MCF 10A (cell line): ENCODE results near the gene PCDHA4. TPM values are rescaled to one million over a fixed set of nuclear protein-coding genes. Genes with fewer than 3 reads are reported as not detected.
"Not testable (repeated sequence)": the region's sequence is repeated elsewhere in the genome, so short reads cannot be mapped to it uniquely, and the experiment has no call there.

Source experiments
- BruUV-seq: library from RNA; stranded (reverse); fragments of 400-500 nt; replicated peaks from 2 replicates; lab custom pipeline; 2021; lab: Mats Ljungman, UMichigan
- CTCF ChIA-PET: fragments of 300-600 bp; sonication (Branson Sonifier 250); formaldehyde crosslinking; extraction: SDS; loops from one replicate; lab custom pipeline; 2021; ENCODE audit warnings: antibody characterized with exemption, inconsistent platforms; lab: Yijun Ruan, JAX
- POLR2A ChIA-PET: fragments of 300-600, 350-650 bp; sonication (Branson Sonifier 250); formaldehyde crosslinking; extraction: SDS; loops from one replicate; lab custom pipeline; 2020; ENCODE audit warnings: antibody characterized with exemption, inconsistent platforms; lab: Yijun Ruan, JAX
- DNase-seq: peaks from one replicate; pipeline ENCODE4 v3.0.0-alpha.2; 2018; ENCODE audit not compliant: unreplicated experiment
- H3K27ac Mint-ChIP-seq: one replicate; pipeline ENCODE4 v1.8.0; 2022; ENCODE audit warnings: mild to moderate bottlenecking, low read depth, mixed read lengths; ENCODE audit not compliant: unreplicated experiment
- H3K27me3 Mint-ChIP-seq: one replicate; pipeline ENCODE4 v1.8.0; 2022; ENCODE audit warnings: mixed read lengths; ENCODE audit not compliant: insufficient read depth, unreplicated experiment
- H3K36me3 Mint-ChIP-seq: one replicate; pipeline ENCODE4 v1.8.0; 2022; ENCODE audit warnings: mild to moderate bottlenecking, moderate library complexity, mixed read lengths; ENCODE audit not compliant: insufficient read depth, unreplicated experiment
- H3K4me1 Mint-ChIP-seq: one replicate; pipeline ENCODE4 v1.8.0; 2022; ENCODE audit warnings: mixed read lengths; ENCODE audit not compliant: insufficient read depth, unreplicated experiment
- H3K4me3 Mint-ChIP-seq: one replicate; pipeline ENCODE4 v1.8.0; 2022; ENCODE audit warnings: mild to moderate bottlenecking, moderate library complexity, mixed read lengths; ENCODE audit not compliant: unreplicated experiment
- H3K9me3 Mint-ChIP-seq: one replicate; pipeline ENCODE4 v1.8.0; 2022; ENCODE audit warnings: mixed read lengths; ENCODE audit not compliant: unreplicated experiment
- CTCF ChIP-seq: fragments of 200-600 bp; IDR thresholded peaks from one replicate; pipeline ENCODE4 v1.8.0; 2022; ENCODE audit warnings: antibody characterized with exemption, mild to moderate bottlenecking; ENCODE audit not compliant: unreplicated experiment
- intact Hi-C: fragments of 100-400 bp; cut with micrococcal nuclease; formaldehyde crosslinking; loops from 2 replicates; pipeline ENCODE4 v1.14.1; 2022
- total RNA-seq: library from RNA; stranded (reverse); gene quantifications from 2 replicates; pipeline ENCODE4 v1.2.3, GENCODE V29; 2022

The PCDHA4 gene
- total RNA-seq, 1 experiment from 2014 or later: 0.16 TPM

- intact Hi-C loops: no loop called here
- H3K9me3 Mint-ChIP-seq: no peaks in the 10 kb centered on the region
- BruUV-seq: no TSS peak
- CTCF ChIA-PET: no interaction called here
- no peak overlapping the region for H3K27ac Mint-ChIP-seq
- H3K36me3 Mint-ChIP-seq: peaks cover 5% of the 10 kb centered on the region
- H3K4me1 Mint-ChIP-seq: no peaks in the 10 kb centered on the region
- no peak overlapping the region for H3K4me3 Mint-ChIP-seq
- DNase-seq: no peak
- POLR2A ChIA-PET: no interaction called here
- no peak for TF ChIP-seq CTCF
- no peaks in the 10 kb centered on the region for H3K27me3 Mint-ChIP-seq
Observed at GRCh38 chr5:140823475-140823874, 16.6 kb downstream of the PCDHA4 start.

GRCh38 chr5:140827704-140828361 is 21.0 kb downstream of the PCDHA4 start, which contains the start of gene PCDHA6:
PCDHA6 (plus strand) TSS chr5:140827960; CDS start chr5:140828092, 132 bp downstream.
- Mint-ChIP-seq H3K9me3 (peaks cover 4% of the 10 kb centered on the region), H3K4me3 (peak within 1 kb of the TSS; percentile 81), H3K27me3 (no peaks in the 10 kb centered on the region), H3K27ac (no peak within 1 kb of the TSS), H3K4me1 (no peaks in the 10 kb centered on the region), H3K36me3 (peaks cover 5% of the 10 kb centered on the region)
- POLR2A ChIA-PET: interaction anchor here (1.2 to 2.6 kb wide), 3 partner anchors 20 to 221 kb away, joined by 3 to 19 read pairs (median 8); no protein-coding TSS in a partner anchor
- peak; percentile 37 for TF ChIP-seq CTCF
- CTCF ChIA-PET: interaction anchor here (0.6 to 3.8 kb wide), 10 partner anchors 9 to 773 kb away, joined by 3 to 27 read pairs (median 4); partner anchors contain the start of gene PCDHA4
- BruUV-seq: TSS peak; percentile 39
- intact Hi-C loops: loop anchor here (1.0 kb wide), 1 partner anchor 213 kb away; no protein-coding TSS in a partner anchor
- peak; percentile 48 for DNase-seq

- TF ChIP-seq CTCF: peak; percentile 15
- no TSS peak for BruUV-seq
- peak; percentile 8 for DNase-seq
- no peak overlapping the region for H3K27ac Mint-ChIP-seq
- H3K27me3 Mint-ChIP-seq: no peaks in the 10 kb centered on the region
- peaks cover 5% of the 10 kb centered on the region for H3K36me3 Mint-ChIP-seq
- POLR2A ChIA-PET: interaction anchor here (1.2 to 2.6 kb wide), 3 partner anchors 21 to 221 kb away, joined by 3 to 19 read pairs (median 8); no protein-coding TSS in a partner anchor
- H3K4me1 Mint-ChIP-seq: no peaks in the 10 kb centered on the region
- peak overlapping the region; percentile 81 for H3K4me3 Mint-ChIP-seq
- intact Hi-C loops: no loop called here
- H3K9me3 Mint-ChIP-seq: peaks cover 9% of the 10 kb centered on the region
- CTCF ChIA-PET: interaction anchor here (0.8 to 3.8 kb wide), 7 partner anchors 10 to 735 kb away, joined by 3 to 27 read pairs (median 5); partner anchors contain the start of gene PCDHA4
Observed at GRCh38 chr5:140828362-140828737, 21.5 kb downstream of the PCDHA4 start.

- intact Hi-C loops, H3K4me3 Mint-ChIP-seq, H3K4me1 Mint-ChIP-seq, H3K27ac Mint-ChIP-seq, H3K36me3 Mint-ChIP-seq, H3K9me3 Mint-ChIP-seq, BruUV-seq, H3K27me3 Mint-ChIP-seq, POLR2A ChIA-PET, DNase-seq: not testable (repeated sequence)
- CTCF ChIA-PET: interaction anchor here (2.3 kb wide), 1 partner anchor 23 kb away, joined by 15 read pairs; the partner anchor contains the start of gene PCDHA4
Observed at GRCh38 chr5:140829511-140830501, 22.9 kb downstream of the PCDHA4 start.
